ENCODE results near the gene KCNMB4.

DNA sequence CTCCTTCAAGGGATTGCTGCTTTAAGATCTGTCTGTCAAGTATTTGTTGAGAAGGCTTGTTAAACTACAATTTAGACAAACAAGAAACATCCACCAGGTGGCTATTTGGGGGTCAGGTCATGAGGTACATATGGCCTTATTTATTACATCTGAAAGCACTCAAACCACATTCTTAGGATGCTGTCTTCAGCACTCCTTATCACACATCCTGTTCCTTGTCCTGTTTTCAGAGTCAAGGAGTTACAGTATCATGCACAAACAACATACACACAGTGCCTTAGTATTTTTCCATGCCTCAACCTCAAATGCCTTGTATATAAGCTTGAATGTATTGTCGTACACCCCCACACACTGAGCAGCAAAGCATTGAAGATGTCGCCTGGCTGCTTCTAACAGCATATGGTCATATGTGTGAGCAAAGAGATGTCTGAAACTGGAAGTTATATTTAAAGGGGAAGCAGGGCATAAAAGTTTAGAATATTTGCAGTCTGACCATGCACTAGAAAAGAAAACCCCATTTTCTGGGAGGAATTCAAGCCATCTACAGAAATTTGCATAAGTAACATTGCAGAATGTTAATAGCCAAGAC is 83.8 kb downstream of the KCNMB4 start:
- TF ChIP-seq EP300 (IDR thresholded peaks at IDR 0.05) = no peak
- TF ChIP-seq, protein P1, sequence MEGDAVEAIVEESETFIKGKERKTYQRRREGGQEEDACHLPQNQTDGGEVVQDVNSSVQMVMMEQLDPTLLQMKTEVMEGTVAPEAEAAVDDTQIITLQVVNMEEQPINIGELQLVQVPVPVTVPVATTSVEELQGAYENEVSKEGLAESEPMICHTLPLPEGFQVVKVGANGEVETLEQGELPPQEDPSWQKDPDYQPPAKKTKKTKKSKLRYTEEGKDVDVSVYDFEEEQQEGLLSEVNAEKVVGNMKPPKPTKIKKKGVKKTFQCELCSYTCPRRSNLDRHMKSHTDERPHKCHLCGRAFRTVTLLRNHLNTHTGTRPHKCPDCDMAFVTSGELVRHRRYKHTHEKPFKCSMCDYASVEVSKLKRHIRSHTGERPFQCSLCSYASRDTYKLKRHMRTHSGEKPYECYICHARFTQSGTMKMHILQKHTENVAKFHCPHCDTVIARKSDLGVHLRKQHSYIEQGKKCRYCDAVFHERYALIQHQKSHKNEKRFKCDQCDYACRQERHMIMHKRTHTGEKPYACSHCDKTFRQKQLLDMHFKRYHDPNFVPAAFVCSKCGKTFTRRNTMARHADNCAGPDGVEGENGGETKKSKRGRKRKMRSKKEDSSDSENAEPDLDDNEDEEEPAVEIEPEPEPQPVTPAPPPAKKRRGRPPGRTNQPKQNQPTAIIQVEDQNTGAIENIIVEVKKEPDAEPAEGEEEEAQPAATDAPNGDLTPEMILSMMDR (IDR thresholded peaks at IDR 0.05) = no peak

Measured in esophagus muscularis mucosa (tissue), 3 donors.